WI38 (cell line): ENCODE measurements around the gene GRIA4.

Experiments used
- H3K4me3 ChIP-seq: 2 replicates; pipeline ENCODE4 v1.5.1; 2011; ENCODE audit warnings: low read depth, mild to moderate bottlenecking, control low read depth, low read length
- CTCF ChIP-seq: IDR thresholded peaks from 2 replicates; pipeline ENCODE4 v1.5.1; 2012; ENCODE audit warnings: low read depth, mild to moderate bottlenecking, control low read depth, low read length

Gene GRIA4

GRCh38 chr11:105738251-105738650 is 128.4 kb downstream of the GRIA4 start:
- no peak overlapping the region for H3K4me3 ChIP-seq
- TF ChIP-seq CTCF, result no peak

- TF ChIP-seq CTCF, result no peak
- no peak overlapping the region for H3K4me3 ChIP-seq
Measured at GRCh38 chr11:105738986-105739795, 129.3 kb downstream of the GRIA4 start.

- H3K4me3 ChIP-seq, result no peak overlapping the region
- no peak for TF ChIP-seq CTCF
Measured at GRCh38 chr11:105740164-105740903, 130.5 kb downstream of the GRIA4 start.

GRCh38 chr11:105741488-105742020 is 131.7 kb downstream of the GRIA4 start:
- no peak for TF ChIP-seq CTCF
- H3K4me3 ChIP-seq, result no peak overlapping the region

GRCh38 chr11:105754260-105754659 is 144.4 kb downstream of the GRIA4 start:
- no peak overlapping the region for H3K4me3 ChIP-seq
- no peak for TF ChIP-seq CTCF

- no peak for TF ChIP-seq CTCF
- no peak overlapping the region for H3K4me3 ChIP-seq
Measured at GRCh38 chr11:105754716-105755115, 144.8 kb downstream of the GRIA4 start.

GRCh38 chr11:105757107-105757506 is 147.2 kb downstream of the GRIA4 start:
- TF ChIP-seq CTCF, result no peak

More at GRCh38 chr11:105757107-105757506, 147.2 kb downstream of the GRIA4 start:
- no peak overlapping the region for H3K4me3 ChIP-seq
